ENCODE measurements around the gene MSMP.

MSMP gene

GRCh38 chr9:35790025-35790384, 35.9 kb upstream of the MSMP start:
- no peak for TF ChIP-seq CTCF (conservative IDR thresholded peaks at IDR 0.05; ENCODE audit: low read depth)
- POLR2A ChIA-PET (ENCODE audit: low non-redundant PET), result interaction anchor here (1.2 kb wide), 1 partner anchor 92 kb away, joined by 3 read pairs; no protein-coding TSS in a partner anchor
- H3K27ac ChIP-seq, result no peak overlapping the region
- CTCF ChIA-PET, result interaction anchor here (0.6 to 1.5 kb wide), 33 partner anchors 9 to 627 kb away, joined by 3 to 25 read pairs (median 4); partner anchors contain the start of genes CA9, HINT2 and HRCT1
- DNase-seq (ENCODE audit: low spot score), result no peak

- ChIA-PET CTCF (interaction anchor here (0.6 to 2.1 kb wide), 28 partner anchors 8 to 626 kb away, joined by 3 to 25 read pairs (median 4); partner anchors contain the start of genes CA9 and HINT2), POLR2A (ENCODE audit: low non-redundant PET) (interaction anchor here (1.2 kb wide), 1 partner anchor 93 kb away, joined by 3 read pairs; no protein-coding TSS in a partner anchor)
- DNase-seq (ENCODE audit: low spot score), result no peak
- no peak overlapping the region for H3K27ac ChIP-seq
- TF ChIP-seq CTCF (conservative IDR thresholded peaks at IDR 0.05; ENCODE audit: low read depth), result no peak
These were observed 35.5 kb upstream of the MSMP start for GRCh38 chr9:35789541-35789940.

- H3K27ac ChIP-seq, result no peak overlapping the region
- TF ChIP-seq CTCF (conservative IDR thresholded peaks at IDR 0.05; ENCODE audit: low read depth), result no peak
- POLR2A ChIA-PET (ENCODE audit: low non-redundant PET), result no interaction called here
These were observed 29.3 kb upstream of the MSMP start for GRCh38 chr9:35783418-35783817.

GRCh38 chr9:35781066-35781465, 27.0 kb upstream of the MSMP start:
- DNase-seq (ENCODE audit: low spot score), result no peak
- TF ChIP-seq CTCF (conservative IDR thresholded peaks at IDR 0.05; ENCODE audit: low read depth), result no peak
- H3K27ac ChIP-seq, result no peak overlapping the region
- ChIA-PET CTCF (interaction anchor here (1.8 kb wide), 1 partner anchor 9 kb away, joined by 6 read pairs; no protein-coding TSS in a partner anchor), POLR2A (ENCODE audit: low non-redundant PET) (no interaction called here)

More at GRCh38 chr9:35783418-35783817, 29.3 kb upstream of the MSMP start:
- CTCF ChIA-PET, result interaction anchor here (0.6 kb wide), 1 partner anchor 103 kb away, joined by 3 read pairs; no protein-coding TSS in a partner anchor
- DNase-seq (ENCODE audit: low spot score), result no peak

GRCh38 chr9:35778496-35778895, 24.4 kb upstream of the MSMP start:
- CTCF ChIA-PET, result interaction anchor here (0.8 to 1.1 kb wide), 2 partner anchors 10 to 12 kb away, joined by 3 read pairs; no protein-coding TSS in a partner anchor
- TF ChIP-seq CTCF (conservative IDR thresholded peaks at IDR 0.05; ENCODE audit: low read depth), result no peak
- no peak overlapping the region for H3K27ac ChIP-seq
- DNase-seq (ENCODE audit: low spot score), result no peak
- POLR2A ChIA-PET (ENCODE audit: low non-redundant PET), result no interaction called here

GRCh38 chr9:35776018-35776417, 21.9 kb upstream of the MSMP start:
- no peak for TF ChIP-seq CTCF (conservative IDR thresholded peaks at IDR 0.05; ENCODE audit: low read depth)
- CTCF ChIA-PET, result interaction anchor here (0.6 kb wide), 1 partner anchor 400 kb away, joined by 3 read pairs; no protein-coding TSS in a partner anchor
- no peak for DNase-seq (ENCODE audit: low spot score)
- POLR2A ChIA-PET (ENCODE audit: low non-redundant PET), result no interaction called here
- H3K27ac ChIP-seq, result no peak overlapping the region

Measured in RWPE1 (cell line).